HEK293T (cell line): Measurements from ENCODE around the gene HESX1.
A peak's percentile ranks its signal among the peaks of the same experiment; 100 is the strongest.

Source experiments
- CTCF ChIA-PET: fragments of 350-600 bp; formaldehyde crosslinking; extraction: SDS; loops from one replicate; lab custom pipeline; 2021; ENCODE audit warnings: antibody characterized with exemption, inconsistent platforms; lab: Yijun Ruan, JAX
- POLR2A ChIA-PET: fragments of 350-600 bp; formaldehyde crosslinking; extraction: SDS; loops from one replicate; lab custom pipeline; 2020; ENCODE audit warnings: antibody characterized with exemption, inconsistent platforms; lab: Yijun Ruan, JAX
- DNase-seq: peaks from one replicate; pipeline ENCODE4 v3.0.0; 2012; ENCODE audit warnings: mixed read lengths; ENCODE audit errors: extremely low spot score
- ARNT ChIP-seq: fragments of 450-650 bp; IDR thresholded peaks from 2 replicates; pipeline ENCODE4 v1.6.1; 2017; ENCODE audit warnings: mild to moderate bottlenecking
- BHLHE40 ChIP-seq: fragments of 450-650 bp; IDR thresholded peaks from 2 replicates; pipeline ENCODE4 v1.6.1; 2016; ENCODE audit warnings: mild to moderate bottlenecking, moderate library complexity, borderline replicate concordance
- CTBP1 ChIP-seq: fragments of 450-650 bp; IDR thresholded peaks from 2 replicates; pipeline ENCODE4 v1.6.1; 2016; ENCODE audit warnings: borderline replicate concordance
- ELF4 ChIP-seq: fragments of 450-650 bp; IDR thresholded peaks from 2 replicates; pipeline ENCODE4 v1.6.1; 2017; ENCODE audit warnings: antibody characterized with exemption
- FOXA1 ChIP-seq: fragments of 450-650 bp; IDR thresholded peaks from 2 replicates; pipeline ENCODE4 v1.6.1; 2016; ENCODE audit warnings: mild to moderate bottlenecking
- FOXK2 ChIP-seq: fragments of 450-650 bp; IDR thresholded peaks from 2 replicates; pipeline ENCODE4 v1.6.1; 2016; ENCODE audit warnings: mild to moderate bottlenecking
- FOXM1 ChIP-seq: fragments of 450-650 bp; IDR thresholded peaks from 2 replicates; pipeline ENCODE4 v1.6.1; 2017; ENCODE audit warnings: mild to moderate bottlenecking, borderline replicate concordance
- HDGF ChIP-seq: fragments of 450-650 bp; IDR thresholded peaks from 2 replicates; pipeline ENCODE4 v1.6.1; 2017; ENCODE audit warnings: antibody characterized with exemption, borderline replicate concordance
- L3MBTL2 ChIP-seq: fragments of 450-650 bp; conservative IDR thresholded peaks from 2 replicates; pipeline ENCODE4 v1.6.1; 2016; ENCODE audit warnings: mild to moderate bottlenecking
- LEF1 ChIP-seq: fragments of 450-650 bp; IDR thresholded peaks from 2 replicates; pipeline ENCODE4 v1.6.1; 2017; ENCODE audit warnings: mild to moderate bottlenecking, borderline replicate concordance
- NFRKB ChIP-seq: fragments of 450-650 bp; IDR thresholded peaks from 2 replicates; pipeline ENCODE4 v1.6.1; 2016; ENCODE audit warnings: mild to moderate bottlenecking, moderate library complexity
- SP1 ChIP-seq: fragments of 450-650 bp; IDR thresholded peaks from 2 replicates; pipeline ENCODE4 v1.6.1; 2017
- SUZ12 ChIP-seq: fragments of 450-650 bp; IDR thresholded peaks from 2 replicates; pipeline ENCODE4 v1.6.1; 2016; ENCODE audit warnings: mild to moderate bottlenecking
- TARDBP ChIP-seq: fragments of 450-650 bp; IDR thresholded peaks from 2 replicates; pipeline ENCODE4 v1.6.1; 2016
- ZNF384 ChIP-seq: fragments of 450-650 bp; IDR thresholded peaks from 2 replicates; pipeline ENCODE4 v1.6.1; 2016
- TF ChIP-seq, protein P1 (sequence below): fragments of 450-650 bp; IDR thresholded peaks from 2 replicates; pipeline ENCODE4 v1.6.1; 2016

The HESX1 gene

DNA sequence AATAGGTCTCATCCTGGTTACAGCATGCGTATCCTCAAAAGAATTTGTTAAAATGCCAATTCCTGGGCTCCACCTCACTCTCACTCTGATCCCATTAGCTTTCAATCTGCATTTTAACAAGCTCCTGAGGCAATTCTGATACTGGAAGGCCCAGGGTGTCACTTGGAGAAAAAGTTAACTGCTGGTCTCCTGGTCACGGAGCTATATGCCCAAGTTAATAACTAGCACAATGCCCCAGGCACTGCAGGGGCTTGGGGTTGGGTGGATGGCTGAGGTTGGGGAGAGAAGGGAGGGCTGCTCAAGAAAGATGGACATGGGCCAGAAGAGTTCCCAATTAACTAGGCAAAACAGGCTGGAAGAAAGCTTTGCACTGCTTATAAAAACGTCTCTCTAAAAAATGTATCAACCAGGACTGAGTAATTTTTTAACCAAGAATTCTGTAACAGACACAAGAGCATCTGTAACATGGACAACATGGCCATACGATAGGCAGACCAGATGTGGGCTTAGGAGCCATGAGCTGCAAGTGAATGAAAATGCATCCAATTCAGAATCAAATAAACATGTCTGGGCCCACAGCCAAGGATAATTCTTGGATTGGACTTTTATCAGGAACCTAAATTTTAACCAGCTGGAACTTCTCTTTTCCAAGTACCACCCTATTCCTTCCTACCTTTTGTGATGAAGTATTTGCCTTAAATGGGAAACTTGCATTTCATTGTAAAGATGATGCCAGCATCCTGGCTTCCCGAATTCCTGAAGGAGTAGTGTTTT is 38.8 kb downstream of the HESX1 start:
- CTCF ChIA-PET: no interaction called here
- no peak for TF ChIP-seq ARNT
- TF ChIP-seq ELF4: no peak
- no peak for TF ChIP-seq FOXA1
- TF ChIP-seq SP1: no peak
- TF ChIP-seq TARDBP: no peak
- TF ChIP-seq L3MBTL2: no peak
- no peak for TF ChIP-seq NFRKB
- TF ChIP-seq ZNF384: no peak
- TF ChIP-seq HDGF: no peak
- no peak for TF ChIP-seq SUZ12
- no peak for TF ChIP-seq BHLHE40
- TF ChIP-seq, protein P1, sequence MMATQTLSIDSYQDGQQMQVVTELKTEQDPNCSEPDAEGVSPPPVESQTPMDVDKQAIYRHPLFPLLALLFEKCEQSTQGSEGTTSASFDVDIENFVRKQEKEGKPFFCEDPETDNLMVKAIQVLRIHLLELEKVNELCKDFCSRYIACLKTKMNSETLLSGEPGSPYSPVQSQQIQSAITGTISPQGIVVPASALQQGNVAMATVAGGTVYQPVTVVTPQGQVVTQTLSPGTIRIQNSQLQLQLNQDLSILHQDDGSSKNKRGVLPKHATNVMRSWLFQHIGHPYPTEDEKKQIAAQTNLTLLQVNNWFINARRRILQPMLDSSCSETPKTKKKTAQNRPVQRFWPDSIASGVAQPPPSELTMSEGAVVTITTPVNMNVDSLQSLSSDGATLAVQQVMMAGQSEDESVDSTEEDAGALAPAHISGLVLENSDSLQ: no peak
- no peak for TF ChIP-seq FOXK2
- no peak for TF ChIP-seq LEF1
- no peak for TF ChIP-seq CTBP1
- no peak for TF ChIP-seq FOXM1

DNA sequence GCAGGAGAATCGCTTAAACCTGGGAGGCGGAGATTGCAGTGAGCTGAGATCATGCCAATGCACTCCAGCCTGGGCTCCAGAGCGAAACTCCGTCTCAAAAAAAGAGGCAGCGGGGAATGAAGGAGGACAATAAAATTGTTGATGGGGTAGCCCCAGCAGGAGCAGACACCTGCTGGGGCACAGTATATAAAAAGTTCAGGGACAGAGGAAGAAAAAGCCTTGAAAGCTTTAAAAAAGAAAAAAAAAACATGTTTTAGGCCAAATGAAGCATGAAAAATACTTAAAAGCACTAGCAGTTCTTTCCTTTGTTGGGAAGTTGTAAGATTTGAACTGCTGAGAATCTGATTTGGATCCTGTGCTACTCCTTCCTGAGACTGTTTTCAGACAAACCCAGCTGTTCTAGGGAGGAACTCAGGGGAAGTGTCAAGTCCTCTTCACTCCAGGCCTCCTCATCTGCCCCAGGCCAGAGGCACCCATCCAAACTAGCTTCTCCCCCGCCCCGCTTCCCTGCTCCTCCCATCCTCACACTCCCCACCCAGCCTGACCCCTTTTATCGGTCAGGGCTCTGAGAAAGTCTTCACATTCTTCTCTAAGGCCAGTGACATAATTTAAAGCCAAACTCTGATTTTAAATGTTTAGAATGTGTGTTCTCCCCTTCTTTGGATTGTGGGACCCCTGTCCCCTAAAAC is 39.6 kb downstream of the HESX1 start:
- POLR2A ChIA-PET: no interaction called here
- DNase-seq: no peak
- TF ChIP-seq FOXK2 (no peak), CTBP1 (no peak), LEF1 (no peak), TARDBP (no peak)
- TF ChIP-seq, protein P1: no peak
- CTCF ChIA-PET: no interaction called here

More for the DNA sequence above, 38.8 kb downstream of the HESX1 start:
- no peak for DNase-seq
- POLR2A ChIA-PET: no interaction called here

DNA sequence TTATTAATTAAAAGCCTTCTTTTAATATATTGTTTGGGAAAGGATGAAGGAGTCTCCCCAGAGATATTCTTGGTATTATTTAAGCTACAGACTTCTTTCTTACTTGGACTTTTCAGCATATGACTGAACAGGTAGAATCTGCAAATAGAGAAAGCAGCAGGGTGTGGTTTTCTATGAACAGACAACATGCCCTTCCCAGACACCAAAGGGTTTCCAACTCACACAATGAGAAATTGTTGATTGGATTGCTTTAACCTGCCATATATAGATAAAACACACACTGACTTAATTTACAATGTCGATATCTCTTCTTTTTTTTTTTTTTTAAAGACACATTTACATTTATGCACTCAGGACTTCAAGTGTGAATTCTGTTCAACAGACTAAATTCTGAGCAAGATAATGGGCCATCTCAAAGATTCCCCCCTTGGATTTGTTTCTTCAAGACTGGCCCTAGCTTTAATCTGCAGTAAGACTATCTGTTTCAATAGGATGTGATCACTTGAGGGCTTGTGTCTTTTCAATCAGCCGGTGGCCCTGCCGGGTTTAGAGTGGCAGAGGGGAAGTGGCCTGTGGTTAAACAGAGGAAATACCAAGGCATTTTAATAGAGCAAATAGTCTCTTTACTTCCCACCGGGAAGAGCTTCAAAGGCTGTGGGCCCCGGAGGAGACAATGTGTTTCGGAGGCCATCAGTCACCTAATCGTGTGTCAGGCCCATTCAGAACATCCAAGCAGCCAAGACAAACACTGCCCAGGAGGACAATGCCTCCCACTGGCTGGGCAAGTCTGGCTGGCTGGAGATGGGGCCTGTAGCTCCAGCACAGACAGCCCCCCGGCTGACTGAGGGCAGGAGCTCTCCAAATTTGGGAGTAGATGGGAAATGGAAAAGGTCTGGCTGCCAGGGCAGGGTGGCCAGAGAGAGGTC is 40.7 kb downstream of the HESX1 start:
- CTCF ChIA-PET: interaction anchor here (0.8 kb wide), 1 partner anchor 26 kb away, joined by 3 read pairs; no protein-coding TSS in a partner anchor

DNA sequence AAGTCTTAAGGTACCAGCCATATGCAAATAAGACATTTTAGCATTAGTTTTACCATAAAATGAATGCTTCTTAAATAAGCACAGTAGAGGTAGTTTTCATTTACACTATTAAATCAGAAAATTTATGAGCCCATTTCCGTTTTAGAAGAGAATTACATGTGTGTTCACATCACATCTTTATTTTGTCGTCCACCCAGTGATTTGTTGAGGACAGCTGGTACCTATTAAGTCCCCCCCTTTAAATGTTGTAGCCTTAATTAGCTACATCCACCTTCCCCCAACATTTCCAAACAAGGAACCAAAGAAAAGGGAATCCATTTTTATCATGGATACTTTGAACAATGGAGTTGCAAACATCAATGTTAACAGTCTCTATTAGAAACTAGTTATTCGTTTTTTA is 41.5 kb downstream of the HESX1 start:
- no peak for TF ChIP-seq SP1
- no peak for TF ChIP-seq BHLHE40
- no peak for TF ChIP-seq FOXK2
- TF ChIP-seq TARDBP: no peak
- CTCF ChIA-PET: no interaction called here
- DNase-seq: no peak
- POLR2A ChIA-PET: no interaction called here

More for the DNA sequence above, 40.7 kb downstream of the HESX1 start:
- no peak for DNase-seq
- TF ChIP-seq L3MBTL2 (no peak), ZNF384 (peak; percentile 61)
- POLR2A ChIA-PET: no interaction called here

DNA sequence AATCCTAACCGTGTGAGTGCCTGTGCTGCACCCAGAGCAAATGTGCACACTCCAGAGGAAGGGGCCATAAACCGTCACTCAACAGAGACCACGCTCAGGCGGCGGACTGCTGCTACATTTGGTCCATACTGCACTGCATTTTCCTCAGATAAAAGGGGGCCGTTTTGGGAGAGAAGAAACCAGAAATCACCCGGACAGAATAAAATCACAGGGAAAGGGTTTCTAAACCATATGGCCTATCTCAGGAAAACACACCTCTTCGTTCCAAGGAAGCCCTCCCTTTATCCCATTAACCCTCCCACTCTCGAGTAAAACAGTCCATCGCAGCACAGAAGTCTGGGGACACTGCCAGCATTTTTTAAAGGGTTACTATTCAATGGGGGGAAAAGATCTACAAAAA is 42.2 kb downstream of the HESX1 start:
- CTCF ChIA-PET: interaction anchor here (1.9 kb wide), 1 partner anchor 12 kb away, joined by 5 read pairs; no protein-coding TSS in a partner anchor
- TF ChIP-seq ZNF384: no peak
- no peak for TF ChIP-seq BHLHE40
- no peak for TF ChIP-seq SUZ12
- TF ChIP-seq ARNT: no peak
- no peak for TF ChIP-seq FOXK2
- TF ChIP-seq L3MBTL2: no peak
- no peak for TF ChIP-seq NFRKB
- TF ChIP-seq FOXA1: no peak
- TF ChIP-seq HDGF: no peak
- TF ChIP-seq CTBP1: no peak
- TF ChIP-seq LEF1: no peak
- TF ChIP-seq, protein P1: no peak
- no peak for TF ChIP-seq ELF4
- no peak for TF ChIP-seq TARDBP
- no peak for TF ChIP-seq FOXM1
- POLR2A ChIA-PET: no interaction called here
- DNase-seq: no peak

DNA sequence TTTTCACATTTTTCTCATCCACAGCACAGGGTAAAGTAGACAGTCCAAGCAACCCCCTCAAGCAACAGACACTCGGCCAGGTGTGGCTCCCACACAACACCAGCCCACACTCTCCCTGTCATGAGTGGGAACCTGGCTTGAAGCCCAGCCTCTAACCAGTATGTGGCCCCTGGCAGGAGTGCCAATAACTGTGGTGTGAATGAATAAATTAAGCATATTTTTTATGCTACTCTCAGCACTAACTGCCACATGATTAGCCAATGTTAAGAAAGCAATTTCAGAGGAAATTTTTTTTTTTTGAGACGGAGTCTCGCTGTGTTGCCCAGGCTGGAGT is 44.5 kb downstream of the HESX1 start:
- ChIA-PET POLR2A (no interaction called here), CTCF (no interaction called here)
- no peak for DNase-seq
- no peak for TF ChIP-seq ARNT
- TF ChIP-seq CTBP1: no peak
- no peak for TF ChIP-seq FOXA1
